Mononuclear cell (primary cell): ENCODE data around the gene KCNQ1. TPM values are rescaled to one million over a fixed set of nuclear protein-coding genes. Genes with fewer than 3 reads are reported as not detected.

Source experiments
- H3K27me3 ChIP-seq: 2 replicates; pipeline ENCODE4 v1.6.0; 2011; ENCODE audit warnings: low read length, control low read depth; ENCODE audit not compliant: insufficient read depth
- H3K4me1 ChIP-seq: 2 replicates; pipeline ENCODE4 v1.5.1; 2011; ENCODE audit warnings: mild to moderate bottlenecking, low read length, control low read depth; ENCODE audit not compliant: insufficient read depth
- H3K4me3 ChIP-seq: 2 replicates; pipeline ENCODE4 v1.5.1; 2011; ENCODE audit warnings: mild to moderate bottlenecking, low read length, moderate library complexity
- H3K9me3 ChIP-seq: 2 replicates; pipeline ENCODE4 v1.5.1; 2011; ENCODE audit warnings: low read depth, mild to moderate bottlenecking, control low read depth, low read length
- total RNA-seq: library from RNA; depleted of rRNA; stranded (reverse); fragments of >200 nt; gene quantifications from one replicate; pipeline ENCODE4 v1.2.3, GENCODE V29; 2012

Gene KCNQ1
- total RNA-seq, 1 donor, result 12.7 TPM

GRCh38 chr11:2713661-2714462, 269.1 kb downstream of the KCNQ1 start:
- no peaks in the 10 kb centered on the region for H3K27me3 ChIP-seq
- H3K9me3 ChIP-seq, result no peaks in the 10 kb centered on the region
- H3K4me3 ChIP-seq, result no peak overlapping the region
- H3K4me1 ChIP-seq, result no peaks in the 10 kb centered on the region

GRCh38 chr11:2714463-2714800, 269.6 kb downstream of the KCNQ1 start:
- no peaks in the 10 kb centered on the region for H3K27me3 ChIP-seq
- H3K4me1 ChIP-seq, result no peaks in the 10 kb centered on the region
- H3K9me3 ChIP-seq, result no peaks in the 10 kb centered on the region
- H3K4me3 ChIP-seq, result no peak overlapping the region

- H3K4me3 ChIP-seq, result no peak overlapping the region
- H3K4me1 ChIP-seq, result no peaks in the 10 kb centered on the region
- no peaks in the 10 kb centered on the region for H3K9me3 ChIP-seq
- no peaks in the 10 kb centered on the region for H3K27me3 ChIP-seq
Measured at GRCh38 chr11:2714871-2715270, 270.1 kb downstream of the KCNQ1 start.

- Histone ChIP-seq H3K9me3 (no peaks in the 10 kb centered on the region), H3K4me3 (no peak overlapping the region), H3K27me3 (no peaks in the 10 kb centered on the region)
Measured at GRCh38 chr11:2715716-2716350, 271.0 kb downstream of the KCNQ1 start.

GRCh38 chr11:2716376-2717095, 271.7 kb downstream of the KCNQ1 start:
- no peaks in the 10 kb centered on the region for H3K27me3 ChIP-seq
- H3K4me1 ChIP-seq, result no peaks in the 10 kb centered on the region
- no peaks in the 10 kb centered on the region for H3K9me3 ChIP-seq
- no peak overlapping the region for H3K4me3 ChIP-seq

More at GRCh38 chr11:2715716-2716350, 271.0 kb downstream of the KCNQ1 start:
- H3K4me1 ChIP-seq, result no peaks in the 10 kb centered on the region

- Histone ChIP-seq H3K4me3 (no peak overlapping the region), H3K27me3 (no peaks in the 10 kb centered on the region), H3K9me3 (no peaks in the 10 kb centered on the region), H3K4me1 (no peaks in the 10 kb centered on the region)
Measured at GRCh38 chr11:2717561-2718325, 272.9 kb downstream of the KCNQ1 start.

GRCh38 chr11:2718817-2719438, 274.1 kb downstream of the KCNQ1 start:
- Histone ChIP-seq H3K27me3 (no peaks in the 10 kb centered on the region), H3K4me1 (no peaks in the 10 kb centered on the region), H3K4me3 (no peak overlapping the region), H3K9me3 (no peaks in the 10 kb centered on the region)

- no peak overlapping the region for H3K4me3 ChIP-seq
- H3K27me3 ChIP-seq, result no peaks in the 10 kb centered on the region
- H3K4me1 ChIP-seq, result no peaks in the 10 kb centered on the region
- no peaks in the 10 kb centered on the region for H3K9me3 ChIP-seq
Measured at GRCh38 chr11:2719831-2720590, 275.2 kb downstream of the KCNQ1 start.

- no peaks in the 10 kb centered on the region for H3K4me1 ChIP-seq
Measured at GRCh38 chr11:2721210-2721916, 276.6 kb downstream of the KCNQ1 start.

GRCh38 chr11:2722955-2723354, 278.1 kb downstream of the KCNQ1 start:
- no peaks in the 10 kb centered on the region for H3K27me3 ChIP-seq
- no peak overlapping the region for H3K4me3 ChIP-seq
- H3K9me3 ChIP-seq, result no peaks in the 10 kb centered on the region
- H3K4me1 ChIP-seq, result no peaks in the 10 kb centered on the region

More at GRCh38 chr11:2721210-2721916, 276.6 kb downstream of the KCNQ1 start:
- no peaks in the 10 kb centered on the region for H3K27me3 ChIP-seq
- H3K9me3 ChIP-seq, result no peaks in the 10 kb centered on the region
- no peak overlapping the region for H3K4me3 ChIP-seq

- Histone ChIP-seq H3K27me3 (no peaks in the 10 kb centered on the region), H3K9me3 (no peaks in the 10 kb centered on the region), H3K4me1 (no peaks in the 10 kb centered on the region), H3K4me3 (no peak overlapping the region)
Measured at GRCh38 chr11:2724104-2724503, 279.3 kb downstream of the KCNQ1 start.

- Histone ChIP-seq H3K4me3 (no peak overlapping the region), H3K4me1 (no peaks in the 10 kb centered on the region), H3K9me3 (no peaks in the 10 kb centered on the region), H3K27me3 (no peaks in the 10 kb centered on the region)
Measured at GRCh38 chr11:2724653-2725367, 280.0 kb downstream of the KCNQ1 start.
